WERI-Rb-1 (cell line): ENCODE data around the gene ANXA10.
"Not testable (repeated sequence)": the region's sequence is repeated elsewhere in the genome, so short reads cannot be mapped to it uniquely, and the experiment has no call there.

Experiments
- DNase-seq: peaks from one replicate; pipeline ENCODE4 v3.0.0-alpha.2; 2020
- H3K27ac ChIP-seq: fragments of 250-450 bp; sonication (Bioruptor Pico); 2 replicates; pipeline ENCODE4 v1.5.1; 2020; ENCODE audit warnings: mild to moderate bottlenecking, moderate library complexity
- H3K27me3 ChIP-seq: fragments of 250-450 bp; sonication (Bioruptor Pico); 2 replicates; pipeline ENCODE4 v1.5.1; 2021; ENCODE audit warnings: mild to moderate bottlenecking, low read depth, moderate library complexity; ENCODE audit not compliant: insufficient read depth, severe bottlenecking
- H3K36me3 ChIP-seq: fragments of 250-450 bp; sonication (Bioruptor Pico); 2 replicates; pipeline ENCODE4 v1.5.1; 2020; ENCODE audit warnings: mild to moderate bottlenecking, moderate library complexity
- H3K4me3 ChIP-seq: 2 replicates; pipeline ENCODE4 v1.5.1; 2011; ENCODE audit warnings: low read depth, mild to moderate bottlenecking, control low read depth, low read length
- H3K9me3 ChIP-seq: fragments of 250-450 bp; sonication (Bioruptor Pico); 2 replicates; pipeline ENCODE4 v1.5.1; 2021; ENCODE audit warnings: mild to moderate bottlenecking, moderate library complexity; ENCODE audit not compliant: severe bottlenecking
- CTCF ChIP-seq: IDR thresholded peaks from 2 replicates; pipeline ENCODE4 v1.5.1; 2011; ENCODE audit warnings: low read depth, mild to moderate bottlenecking, control low read depth, inconsistent platforms, low read length

Gene ANXA10

GRCh38 chr4:168129802-168130201 lies 37.5 kb downstream of the ANXA10 start:
- no peak overlapping the region for H3K27ac ChIP-seq
- H3K36me3 ChIP-seq, result no peaks in the 10 kb centered on the region
- no peaks in the 10 kb centered on the region for H3K9me3 ChIP-seq
- no peak overlapping the region for H3K4me3 ChIP-seq
- H3K27me3 ChIP-seq, result no peaks in the 10 kb centered on the region
- DNase-seq, result no peak
- no peak for TF ChIP-seq CTCF

- TF ChIP-seq CTCF, result no peak
- Histone ChIP-seq H3K9me3 (no peaks in the 10 kb centered on the region), H3K27ac (no peak overlapping the region), H3K36me3 (no peaks in the 10 kb centered on the region), H3K4me3 (no peak overlapping the region), H3K27me3 (no peaks in the 10 kb centered on the region)
- no peak for DNase-seq
Observed at GRCh38 chr4:168131196-168131595, 38.9 kb downstream of the ANXA10 start.

GRCh38 chr4:168134651-168135050 lies 42.3 kb downstream of the ANXA10 start:
- Histone ChIP-seq H3K9me3 (no peaks in the 10 kb centered on the region), H3K36me3 (no peaks in the 10 kb centered on the region), H3K27ac (no peak overlapping the region), H3K27me3 (no peaks in the 10 kb centered on the region), H3K4me3 (no peak overlapping the region)
- DNase-seq, result no peak
- no peak for TF ChIP-seq CTCF

- H3K4me3 ChIP-seq, H3K9me3 ChIP-seq, DNase-seq, H3K27ac ChIP-seq, H3K27me3 ChIP-seq, H3K36me3 ChIP-seq: not testable (repeated sequence)
Observed at GRCh38 chr4:168135860-168136259, 43.5 kb downstream of the ANXA10 start.

- not testable (repeated sequence) for H3K4me3 ChIP-seq, H3K36me3 ChIP-seq, DNase-seq, H3K27ac ChIP-seq, H3K9me3 ChIP-seq, H3K27me3 ChIP-seq
Observed at GRCh38 chr4:168137695-168138094, 45.4 kb downstream of the ANXA10 start.

GRCh38 chr4:168138143-168138542 lies 45.8 kb downstream of the ANXA10 start:
- Histone ChIP-seq H3K36me3 (no peaks in the 10 kb centered on the region), H3K27ac (no peak overlapping the region), H3K9me3 (no peaks in the 10 kb centered on the region), H3K27me3 (no peaks in the 10 kb centered on the region), H3K4me3 (no peak overlapping the region)
- no peak for TF ChIP-seq CTCF
- no peak for DNase-seq

GRCh38 chr4:168139336-168139735 lies 47.0 kb downstream of the ANXA10 start:
- Histone ChIP-seq H3K27me3 (no peaks in the 10 kb centered on the region), H3K4me3 (no peak overlapping the region), H3K27ac (no peak overlapping the region), H3K36me3 (no peaks in the 10 kb centered on the region), H3K9me3 (no peaks in the 10 kb centered on the region)
- DNase-seq, result no peak
- TF ChIP-seq CTCF, result no peak
